Daoy (cell line): ENCODE measurements around the gene CCNT2. TPM values are rescaled to one million over a fixed set of nuclear protein-coding genes. Genes with fewer than 3 reads are reported as not detected.
"Not testable (repeated sequence)": the region's sequence is repeated elsewhere in the genome, so short reads cannot be mapped to it uniquely, and the experiment has no call there.

Source experiments
- DNase-seq: peaks from one replicate; pipeline ENCODE4 v3.0.0-alpha.2; 2015; ENCODE audit warnings: low read depth
- total RNA-seq: library from RNA; depleted of rRNA; stranded (reverse); fragments of >200 nt; shearing (Covaris generic); gene quantifications from 2 replicates; pipeline ENCODE4 v1.2.3, GENCODE V29; 2014; rRNA removed

Gene CCNT2
- total RNA-seq, 1 experiment from 2014 or later: 15.8 TPM

DNA sequence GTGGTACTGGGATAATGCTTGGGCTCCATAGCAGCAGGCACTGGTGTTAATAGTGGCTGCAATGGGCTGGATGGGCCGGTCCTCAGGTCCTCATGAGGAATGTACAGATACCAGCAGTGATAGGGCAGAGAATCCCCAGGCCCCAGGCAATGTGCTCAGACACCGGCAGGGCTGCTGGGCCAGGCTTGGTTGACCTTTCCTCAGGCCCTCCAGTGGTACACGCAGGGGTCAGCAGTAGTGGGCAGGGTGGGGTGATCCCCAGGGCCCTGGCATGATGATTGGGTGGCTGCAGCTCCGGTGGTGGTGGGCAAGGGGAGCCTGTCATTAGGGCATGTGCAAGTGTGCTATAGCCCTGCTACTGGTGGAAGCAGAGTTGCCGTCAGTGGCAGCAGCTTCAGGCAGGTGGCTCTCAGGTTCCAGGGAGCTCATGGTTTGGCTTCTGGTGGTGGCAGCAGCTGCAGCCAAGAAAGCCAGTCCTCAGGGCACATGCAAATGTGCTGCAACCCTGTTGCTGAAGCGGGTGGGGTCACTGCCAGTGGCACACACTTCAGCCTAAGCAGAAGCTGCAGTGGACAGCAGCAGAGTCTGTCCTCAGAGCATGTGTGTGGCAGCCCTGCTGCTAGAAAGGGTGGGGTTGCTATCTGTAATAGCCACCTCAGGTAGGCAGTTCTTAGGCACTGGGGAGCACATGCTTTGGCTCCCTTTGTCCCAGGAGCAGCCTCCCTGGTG, 56.8 kb downstream of the CCNT2 start:
- no peak for DNase-seq

DNA sequence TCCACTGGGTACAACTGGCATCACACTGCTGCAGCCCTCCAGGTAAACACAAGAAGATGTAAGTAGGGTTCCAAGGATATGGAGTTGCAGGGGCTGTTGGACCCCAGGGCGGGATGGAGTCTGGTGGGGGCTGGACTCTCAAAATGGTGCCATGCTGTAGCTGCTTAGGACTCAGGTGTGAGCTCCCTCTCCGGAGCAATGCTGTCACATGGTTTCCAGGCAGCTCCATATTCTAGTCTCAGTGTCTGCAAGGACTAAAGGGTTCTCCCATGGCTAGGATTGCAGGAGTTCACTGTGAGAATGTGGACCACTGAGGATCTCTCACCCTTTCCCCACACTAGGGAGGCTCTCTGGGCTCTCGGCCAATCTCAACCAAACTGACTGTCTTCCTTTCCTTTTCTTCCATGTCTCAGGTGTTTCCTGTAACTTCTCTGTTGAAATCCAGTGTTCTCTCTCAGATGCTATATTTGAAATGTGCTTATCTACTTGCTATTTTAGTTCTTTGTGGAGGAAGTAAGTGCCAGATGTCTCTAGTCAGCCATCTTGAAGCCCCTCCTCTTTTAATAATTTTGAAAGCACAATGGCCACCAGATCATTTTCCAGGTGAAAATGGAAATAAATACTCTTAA, 57.6 kb downstream of the CCNT2 start:
- DNase-seq: no peak

DNA sequence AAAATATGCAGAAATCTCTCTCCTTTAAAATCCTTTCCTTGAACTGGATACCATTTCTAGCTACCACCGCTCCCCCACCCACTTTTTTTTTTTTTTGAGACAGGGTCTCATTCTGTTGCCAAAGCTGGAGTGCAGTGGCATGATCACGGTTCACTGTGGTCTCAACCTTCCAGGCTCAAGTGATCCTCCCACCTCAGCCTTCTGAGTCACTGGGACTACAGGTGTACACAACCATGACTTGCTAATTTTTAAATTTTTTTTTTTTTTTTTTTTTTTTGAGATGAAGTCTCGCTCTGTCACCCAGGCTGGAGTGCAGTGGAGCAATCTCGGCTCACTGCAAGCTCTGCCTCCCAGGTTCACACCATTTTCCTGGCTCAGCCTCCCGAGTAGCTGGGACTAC, 58.5 kb downstream of the CCNT2 start:
- not testable (repeated sequence) for DNase-seq

DNA sequence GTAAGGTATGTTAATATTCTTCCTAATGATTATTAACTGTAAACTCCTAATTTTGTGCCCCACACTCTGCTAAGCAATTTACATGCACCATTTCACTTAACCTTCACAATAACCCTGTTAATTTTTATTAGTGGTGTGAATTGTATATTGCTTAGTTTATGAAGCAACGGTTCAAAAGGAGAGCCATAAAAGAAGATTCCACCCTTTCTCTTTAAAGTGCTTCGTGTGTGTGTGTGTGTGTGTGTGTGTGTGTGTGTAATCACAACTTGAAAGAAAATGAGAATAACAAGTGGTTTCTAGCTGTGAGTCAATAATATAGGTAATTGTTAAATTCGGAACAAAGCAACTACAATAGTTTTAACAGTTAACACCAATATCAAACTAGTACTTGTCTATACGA, 60.6 kb downstream of the CCNT2 start:
- DNase-seq: no peak

DNA sequence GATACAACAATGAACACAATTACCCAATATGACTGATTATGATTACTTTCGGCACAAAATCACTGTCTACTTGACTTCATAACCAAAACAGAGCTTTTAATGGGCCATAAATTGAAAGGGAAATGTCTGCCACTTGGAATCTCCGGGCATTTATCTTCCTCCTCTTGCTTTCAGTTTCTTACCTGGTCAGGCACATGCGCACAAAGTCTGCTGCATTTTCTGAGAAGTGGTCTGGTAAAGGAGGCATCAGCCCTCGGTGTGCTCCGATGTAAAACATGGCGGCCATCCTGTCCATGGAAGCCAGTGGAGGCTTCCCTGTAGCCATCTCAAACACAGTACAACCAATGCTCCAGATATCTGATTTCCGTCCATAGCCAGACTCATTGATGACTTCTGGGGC, 62.0 kb downstream of the CCNT2 start:
- DNase-seq: no peak

DNA sequence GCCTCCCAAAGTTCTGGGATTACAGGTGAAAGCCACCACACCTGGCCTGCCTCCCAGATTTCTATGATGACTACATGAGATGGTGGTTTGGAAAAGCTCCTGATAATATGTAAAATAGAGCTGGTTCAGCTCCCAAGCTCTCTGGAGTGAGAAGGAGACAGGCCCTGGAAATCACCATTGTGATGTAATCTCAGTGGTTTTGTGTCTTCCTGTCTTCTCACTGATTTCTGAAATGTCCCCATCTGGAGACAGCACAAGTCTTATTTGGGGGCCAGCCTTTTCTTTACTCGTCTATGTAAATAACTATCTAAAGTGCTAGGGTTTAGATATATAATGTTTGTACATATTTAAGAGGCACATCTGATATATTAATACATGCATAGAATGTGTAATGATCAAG, 64.0 kb downstream of the CCNT2 start:
- no peak for DNase-seq

DNA sequence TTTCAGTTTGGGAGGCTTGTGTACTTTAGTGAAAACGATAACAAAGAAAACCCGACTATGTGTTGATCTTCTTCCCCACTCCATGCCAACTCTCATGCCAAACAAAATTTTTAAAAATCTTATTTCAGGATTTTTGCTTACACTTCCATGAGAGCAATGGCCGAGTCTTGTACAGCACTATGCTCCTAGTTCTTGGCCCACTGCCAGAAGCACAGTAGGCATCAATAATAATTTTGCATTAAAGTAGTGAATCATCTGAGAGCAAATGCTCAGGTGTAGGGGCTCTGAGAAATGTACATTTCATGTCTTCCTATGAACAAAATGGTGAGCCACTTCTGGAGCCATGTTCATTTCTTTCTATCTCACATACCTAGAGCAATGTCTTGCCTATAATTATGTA, 66.4 kb downstream of the CCNT2 start:
- DNase-seq: no peak

DNA sequence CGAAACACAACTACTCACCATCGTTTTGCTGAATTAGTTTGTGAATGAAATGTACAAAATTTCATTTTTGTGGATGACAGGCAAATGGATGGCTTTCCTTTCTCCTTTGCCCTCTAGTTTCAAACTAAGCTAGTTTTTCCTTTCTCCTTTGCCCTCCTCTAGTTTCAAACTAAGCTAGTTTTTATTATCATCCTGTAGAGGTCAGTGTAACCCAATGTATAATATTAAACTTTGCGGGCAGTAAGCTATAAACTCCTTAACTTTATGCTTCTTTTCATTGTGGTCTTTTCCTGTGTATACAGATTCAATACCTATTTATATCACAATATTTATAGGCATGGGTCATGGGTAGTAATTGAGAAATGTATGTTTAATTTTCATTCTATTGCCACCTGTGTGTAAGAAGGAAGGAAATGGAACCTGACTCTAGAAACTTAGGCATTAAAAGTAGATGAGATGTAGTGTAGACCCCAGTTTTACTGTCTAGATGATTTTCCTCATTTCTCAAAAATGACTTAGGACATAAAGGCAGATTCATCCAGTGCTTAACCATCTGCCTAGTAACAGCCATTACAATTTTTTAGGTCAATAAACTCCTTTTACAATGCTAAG, 70.5 kb downstream of the CCNT2 start:
- no peak for DNase-seq

DNA sequence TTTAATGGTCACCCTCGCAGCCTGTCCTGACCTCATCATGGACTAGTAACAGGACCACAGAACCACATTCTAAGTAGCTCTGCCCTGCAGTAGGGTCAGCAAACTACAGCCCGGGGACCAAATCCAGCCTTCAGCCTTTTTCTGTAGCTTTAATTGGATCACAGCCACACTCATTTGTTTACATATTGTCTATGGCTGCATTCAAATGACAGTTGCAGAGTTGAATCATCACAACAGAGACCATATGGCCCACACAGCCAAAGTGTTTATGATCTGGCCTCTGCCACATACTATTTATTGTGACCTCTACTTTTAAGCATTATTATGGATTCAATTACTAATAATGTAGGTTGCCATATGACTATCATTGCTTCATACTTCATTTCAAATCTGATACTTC, 80.9 kb downstream of the CCNT2 start:
- DNase-seq: no peak

DNA sequence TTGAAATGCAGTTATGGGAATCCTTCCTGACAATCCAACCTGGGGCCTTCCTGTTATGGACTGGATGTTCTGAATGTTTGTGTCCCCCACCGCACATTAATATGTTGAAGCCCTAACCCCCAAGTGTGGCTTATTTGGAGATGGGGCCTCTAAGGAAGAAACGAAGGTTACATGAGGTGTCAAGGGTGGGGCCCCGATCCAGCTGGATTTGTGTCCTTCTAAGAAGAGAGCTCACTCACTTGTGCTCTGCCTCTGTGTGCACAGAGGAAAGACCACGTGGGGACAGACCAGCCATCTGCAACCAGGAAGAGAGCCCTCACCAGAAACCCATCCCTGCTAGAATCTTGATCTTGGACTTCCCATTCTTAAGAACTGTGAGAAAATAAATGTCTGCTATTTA, 84.2 kb downstream of the CCNT2 start:
- DNase-seq: no peak

DNA sequence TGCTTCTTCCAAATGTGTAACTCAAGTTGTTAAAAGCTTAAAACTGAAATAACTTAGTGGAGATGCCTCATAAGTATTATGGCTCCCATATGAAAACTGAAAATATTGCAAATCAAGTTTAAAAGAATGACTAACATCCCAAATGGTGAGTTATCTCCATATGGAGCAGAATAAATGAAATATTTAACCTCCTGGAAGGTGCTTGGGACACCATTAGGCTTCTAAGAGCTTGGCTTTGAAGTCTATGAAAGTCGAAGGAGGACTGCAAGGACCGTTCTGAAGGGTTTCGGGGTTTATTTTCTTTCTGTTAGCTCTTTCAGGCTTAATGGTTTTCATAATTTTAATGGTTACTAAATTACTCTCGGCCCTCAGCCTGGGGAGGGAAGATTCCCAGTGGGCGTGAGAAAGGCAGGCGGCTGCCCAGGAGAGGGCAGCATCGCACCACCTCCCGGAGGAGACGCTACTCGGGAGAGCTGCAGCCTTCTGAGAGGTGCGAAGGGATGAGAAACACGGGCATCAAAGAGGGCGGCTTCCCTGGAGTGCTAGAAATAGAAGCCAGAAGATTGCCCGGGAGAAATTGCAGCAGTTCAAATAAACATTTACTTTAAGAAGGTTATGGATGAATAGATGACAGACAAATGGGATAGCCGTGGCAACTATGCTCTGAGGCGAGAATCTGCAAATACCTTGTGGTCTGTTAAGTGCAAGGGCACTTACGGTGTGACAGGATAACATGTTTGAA, 85.6 kb downstream of the CCNT2 start:
- peak; percentile 75 for DNase-seq

DNA sequence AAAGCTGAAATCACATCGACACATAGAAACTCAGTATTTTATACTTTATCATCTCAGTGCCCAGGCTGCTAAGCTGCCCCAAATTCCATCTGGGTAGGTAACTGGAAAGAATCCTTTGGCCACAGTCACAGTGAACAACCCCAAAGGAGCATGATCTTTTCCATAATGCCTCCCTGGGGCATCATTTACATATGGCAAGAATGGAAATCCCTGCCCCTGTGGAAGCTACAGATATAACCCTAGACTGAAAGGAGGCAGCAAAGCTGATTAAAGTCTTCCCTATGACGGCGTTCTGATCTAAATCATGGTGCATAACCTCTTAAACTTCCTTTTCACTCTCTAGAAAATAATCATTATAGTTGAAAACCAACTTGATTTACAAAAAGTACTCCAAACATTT, 87.1 kb downstream of the CCNT2 start:
- no peak for DNase-seq

Other genes with a start within 250 kb of the CCNT2 start
- 0.09 and 0.34 TPM in 2 replicates for gene TMEM163, start 199.8 kb upstream of the CCNT2 start, total RNA-seq
- gene ACMSD, start 80.2 kb upstream of the CCNT2 start, total RNA-seq: not detected in 2 replicates
- gene MAP3K19, start 128.6 kb downstream of the CCNT2 start, total RNA-seq: not detected in 2 replicates
- 33.7 and 39.9 TPM in 2 replicates for gene RAB3GAP1, start 133.5 kb downstream of the CCNT2 start, total RNA-seq